ENCODE data around the gene GSTM4.

The GSTM4 gene

GRCh38 chr1:109627692-109628399, 28.1 kb upstream of the GSTM4 start:
- DNase-seq (ENCODE audit: low spot score in 2 of 2) (no peak), ATAC-seq (replicated peaks; ENCODE audit: extremely low read depth, poor library complexity, severe bottlenecking) (no peak)
- H3K9me3 Mint-ChIP-seq: no peaks in the 10 kb centered on the region
- peaks cover 22% of the 10 kb centered on the region for H3K36me3 Mint-ChIP-seq (ENCODE audit: insufficient read depth)
- no peak overlapping the region for H3K27ac Mint-ChIP-seq (ENCODE audit: low read depth)
- peaks cover 15% of the 10 kb centered on the region for H3K4me1 Mint-ChIP-seq
- H3K4me3 Mint-ChIP-seq: no peak overlapping the region
- H3K27me3 Mint-ChIP-seq: no peaks in the 10 kb centered on the region

DNA sequence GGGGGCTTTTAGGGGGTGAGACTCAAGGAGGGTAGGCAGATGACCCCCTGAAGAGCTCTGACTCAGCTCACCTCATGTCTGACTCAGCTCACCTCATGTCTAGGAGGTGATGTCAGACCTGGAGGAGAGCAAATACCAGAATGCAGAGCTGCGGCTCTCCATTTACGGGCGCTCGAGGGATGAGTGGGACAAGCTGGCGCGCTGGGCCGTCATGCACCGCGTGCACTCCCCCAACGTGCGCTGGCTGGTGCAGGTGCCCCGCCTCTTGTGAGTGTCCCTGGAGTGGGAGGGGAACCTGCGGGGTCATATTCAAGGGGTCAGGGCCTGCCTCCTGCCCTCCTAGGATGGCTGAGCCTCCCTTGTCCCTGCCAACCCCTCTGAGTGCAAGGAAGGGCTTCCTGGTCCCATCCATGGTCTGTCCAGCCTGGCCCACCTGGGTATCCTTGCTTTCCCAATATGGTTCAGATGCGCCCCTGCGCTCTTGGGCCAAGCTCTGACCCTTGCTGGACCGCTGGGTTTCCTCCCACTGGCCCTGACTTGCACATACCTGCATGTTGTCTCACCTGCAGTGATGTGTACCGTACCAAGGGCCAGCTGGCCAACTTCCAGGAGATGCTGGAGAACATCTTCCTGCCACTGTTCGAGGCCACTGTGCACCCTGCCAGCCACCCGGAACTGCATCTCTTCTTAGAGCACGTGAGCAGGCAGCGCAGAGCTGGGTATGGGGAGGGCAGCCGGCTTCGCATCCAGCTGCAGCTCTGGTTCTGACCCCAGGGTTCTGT, 27.2 kb upstream of the GSTM4 start:
- Mint-ChIP-seq H3K4me3 (no peak overlapping the region), H3K27ac (ENCODE audit: low read depth) (no peak overlapping the region), H3K4me1 (peaks cover 8% of the 10 kb centered on the region), H3K27me3 (no peaks in the 10 kb centered on the region), H3K36me3 (ENCODE audit: insufficient read depth) (peaks cover 22% of the 10 kb centered on the region), H3K9me3 (no peaks in the 10 kb centered on the region)
- ATAC-seq (replicated peaks; ENCODE audit: extremely low read depth, poor library complexity, severe bottlenecking) (no peak), DNase-seq (ENCODE audit: low spot score in 2 of 2) (no peak)

DNA sequence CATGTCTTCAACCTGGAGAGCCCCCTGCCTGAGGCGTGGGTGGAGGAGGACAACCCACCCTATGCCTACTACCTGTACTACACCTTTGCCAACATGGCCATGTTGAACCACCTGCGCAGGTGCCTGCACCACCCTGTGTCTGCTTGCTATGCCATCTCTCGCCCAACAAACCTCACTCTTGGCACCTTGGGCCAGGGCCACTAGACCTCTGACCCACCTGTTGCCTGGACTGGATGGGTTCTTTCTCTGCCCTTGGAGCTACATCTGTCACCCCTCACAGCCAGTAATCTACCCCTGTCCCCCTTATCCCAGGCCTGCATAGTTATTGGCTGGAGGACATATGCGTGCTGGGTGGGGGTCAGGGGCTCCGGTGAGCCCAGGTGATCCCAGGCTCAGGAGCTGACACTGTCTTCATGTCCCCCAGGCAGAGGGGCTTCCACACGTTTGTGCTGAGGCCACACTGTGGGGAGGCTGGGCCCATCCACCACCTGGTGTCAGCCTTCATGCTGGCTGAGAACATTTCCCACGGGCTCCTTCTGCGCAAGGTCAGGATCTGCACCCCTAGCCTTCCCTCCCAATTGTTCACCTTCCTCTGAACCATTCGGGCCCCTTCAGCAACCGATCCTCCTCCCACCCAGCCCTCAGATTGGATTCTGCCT, 26.4 kb upstream of the GSTM4 start:
- no peaks in the 10 kb centered on the region for H3K9me3 Mint-ChIP-seq
- H3K36me3 Mint-ChIP-seq (ENCODE audit: insufficient read depth): peaks cover 22% of the 10 kb centered on the region
- peaks cover 4% of the 10 kb centered on the region for H3K4me1 Mint-ChIP-seq
- H3K4me3 Mint-ChIP-seq: no peak overlapping the region
- H3K27ac Mint-ChIP-seq (ENCODE audit: low read depth): no peak overlapping the region
- DNase-seq (ENCODE audit: low spot score in 2 of 2) (no peak), ATAC-seq (replicated peaks; ENCODE audit: extremely low read depth, poor library complexity, severe bottlenecking) (no peak)
- no peaks in the 10 kb centered on the region for H3K27me3 Mint-ChIP-seq

- Mint-ChIP-seq H3K9me3 (no peaks in the 10 kb centered on the region), H3K36me3 (ENCODE audit: insufficient read depth) (peaks cover 22% of the 10 kb centered on the region), H3K4me3 (no peak overlapping the region), H3K27ac (ENCODE audit: low read depth) (no peak overlapping the region), H3K27me3 (no peaks in the 10 kb centered on the region), H3K4me1 (peaks cover 6% of the 10 kb centered on the region)
- peak in 1 of 2 donors; percentile 9 for DNase-seq (ENCODE audit: low spot score in 2 of 2)
- no peak for ATAC-seq (replicated peaks; ENCODE audit: extremely low read depth, poor library complexity, severe bottlenecking)
Observed at GRCh38 chr1:109630081-109630897, 25.6 kb upstream of the GSTM4 start.

GRCh38 chr1:109630898-109631512, 24.9 kb upstream of the GSTM4 start:
- Mint-ChIP-seq H3K9me3 (no peaks in the 10 kb centered on the region), H3K36me3 (ENCODE audit: insufficient read depth) (peaks cover 21% of the 10 kb centered on the region), H3K27ac (ENCODE audit: low read depth) (no peak overlapping the region), H3K27me3 (no peaks in the 10 kb centered on the region), H3K4me3 (no peak overlapping the region), H3K4me1 (peaks cover 6% of the 10 kb centered on the region)
- DNase-seq (ENCODE audit: low spot score in 2 of 2) (no peak), ATAC-seq (replicated peaks; ENCODE audit: extremely low read depth, poor library complexity, severe bottlenecking) (no peak)

DNA sequence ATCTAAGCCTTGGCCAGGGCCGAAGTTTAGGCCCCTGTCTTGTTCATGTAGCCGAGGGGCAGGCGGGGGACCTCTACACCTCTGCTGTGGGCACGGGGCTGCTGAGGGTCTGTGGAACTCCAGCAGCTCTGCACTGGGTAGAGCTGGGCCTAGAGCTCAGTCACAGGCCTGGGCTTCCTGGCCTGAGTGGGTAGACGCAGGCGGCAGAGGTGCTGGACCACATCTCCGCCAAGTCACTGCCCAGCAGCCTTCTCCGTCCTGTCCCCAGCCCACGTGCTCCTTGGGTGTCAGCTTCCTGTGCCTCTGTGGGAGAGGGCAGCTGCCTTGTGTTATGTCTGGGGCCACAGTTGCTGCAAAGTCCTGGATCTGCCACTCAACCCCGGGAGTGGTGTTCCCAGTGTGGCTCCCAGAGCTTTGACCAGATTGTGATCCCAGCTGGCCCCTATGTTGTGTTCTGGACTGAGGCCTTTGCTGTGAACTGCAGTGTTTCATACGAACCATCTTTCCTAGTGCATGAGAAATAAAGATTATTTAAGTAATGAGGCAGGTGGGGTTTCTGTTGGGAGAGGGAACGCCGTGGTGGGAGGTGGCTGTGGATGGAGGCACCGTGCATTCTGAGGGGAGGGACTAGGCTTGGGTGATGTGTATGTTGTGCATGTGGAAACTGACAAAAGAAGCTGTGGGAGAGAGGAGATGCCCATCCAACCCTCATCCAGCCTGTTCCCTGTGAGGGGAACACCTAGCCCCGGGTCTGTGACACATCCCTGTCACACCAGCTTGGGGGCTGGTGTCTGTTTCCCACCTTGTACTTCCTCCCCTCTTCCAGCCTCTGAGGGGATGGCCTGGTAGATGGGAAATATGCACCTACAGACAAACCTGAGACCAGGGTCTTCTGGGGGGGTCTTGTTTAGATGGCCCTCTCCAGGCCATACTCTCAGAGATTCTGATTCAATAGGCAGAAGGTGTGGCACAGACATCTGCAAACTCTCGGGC, 24.1 kb upstream of the GSTM4 start:
- H3K36me3 Mint-ChIP-seq (ENCODE audit: insufficient read depth): peaks cover 20% of the 10 kb centered on the region
- ATAC-seq (replicated peaks; ENCODE audit: extremely low read depth, poor library complexity, severe bottlenecking) (no peak), DNase-seq (ENCODE audit: low spot score in 2 of 2) (peak in 1 of 2 donors; percentile 7)
- H3K9me3 Mint-ChIP-seq: no peaks in the 10 kb centered on the region
- no peak overlapping the region for H3K4me3 Mint-ChIP-seq
- peaks cover 6% of the 10 kb centered on the region for H3K4me1 Mint-ChIP-seq
- peak overlapping the region; percentile 14 for H3K27ac Mint-ChIP-seq (ENCODE audit: low read depth)
- H3K27me3 Mint-ChIP-seq: no peaks in the 10 kb centered on the region

GRCh38 chr1:109632671-109633346, 23.1 kb upstream of the GSTM4 start:
- DNase-seq (ENCODE audit: low spot score in 2 of 2) (peak in 1 of 2 donors; percentile 7), ATAC-seq (replicated peaks; ENCODE audit: extremely low read depth, poor library complexity, severe bottlenecking) (no peak)
- H3K27ac Mint-ChIP-seq (ENCODE audit: low read depth): no peak overlapping the region
- no peaks in the 10 kb centered on the region for H3K9me3 Mint-ChIP-seq
- no peaks in the 10 kb centered on the region for H3K27me3 Mint-ChIP-seq
- peaks cover 15% of the 10 kb centered on the region for H3K36me3 Mint-ChIP-seq (ENCODE audit: insufficient read depth)
- H3K4me3 Mint-ChIP-seq: no peak overlapping the region
- H3K4me1 Mint-ChIP-seq: peaks cover 6% of the 10 kb centered on the region

- Mint-ChIP-seq H3K4me1 (peaks cover 6% of the 10 kb centered on the region), H3K9me3 (no peaks in the 10 kb centered on the region), H3K27ac (ENCODE audit: low read depth) (no peak overlapping the region), H3K27me3 (no peaks in the 10 kb centered on the region), H3K36me3 (ENCODE audit: insufficient read depth) (peaks cover 13% of the 10 kb centered on the region), H3K4me3 (no peak overlapping the region)
- ATAC-seq (replicated peaks; ENCODE audit: extremely low read depth, poor library complexity, severe bottlenecking) (no peak), DNase-seq (ENCODE audit: low spot score in 2 of 2) (no peak)
Observed at GRCh38 chr1:109634292-109634691, 21.6 kb upstream of the GSTM4 start.

GRCh38 chr1:109634771-109635750, 20.8 kb upstream of the GSTM4 start:
- Mint-ChIP-seq H3K4me1 (peaks cover 8% of the 10 kb centered on the region), H3K4me3 (no peak overlapping the region), H3K36me3 (ENCODE audit: insufficient read depth) (peaks cover 9% of the 10 kb centered on the region), H3K9me3 (no peaks in the 10 kb centered on the region), H3K27ac (ENCODE audit: low read depth) (peak overlapping the region; percentile 25), H3K27me3 (peaks cover 4% of the 10 kb centered on the region)
- DNase-seq (ENCODE audit: low spot score in 2 of 2) (peak in 1 of 2 donors; percentile 6), ATAC-seq (replicated peaks; ENCODE audit: extremely low read depth, poor library complexity, severe bottlenecking) (no peak)

DNA sequence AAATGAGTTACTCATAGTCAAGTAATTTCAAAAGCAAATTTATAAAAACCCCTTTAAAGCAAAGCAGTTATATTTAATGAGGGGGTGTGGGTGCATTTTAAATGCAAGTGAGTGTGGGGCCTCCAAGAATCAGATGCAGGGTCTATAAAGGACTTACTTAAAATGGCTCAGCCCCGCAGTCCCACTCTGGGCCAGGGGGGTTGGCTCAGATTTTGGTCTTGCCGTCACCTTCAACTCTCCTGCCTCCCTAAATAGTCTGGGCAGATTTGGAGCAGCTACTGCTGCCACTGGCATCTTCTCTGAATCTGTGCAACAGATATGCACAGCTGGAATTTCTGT, 20.1 kb upstream of the GSTM4 start:
- peaks cover 12% of the 10 kb centered on the region for H3K4me1 Mint-ChIP-seq
- peaks cover 8% of the 10 kb centered on the region for H3K36me3 Mint-ChIP-seq (ENCODE audit: insufficient read depth)
- H3K4me3 Mint-ChIP-seq: no peak overlapping the region
- ATAC-seq (replicated peaks; ENCODE audit: extremely low read depth, poor library complexity, severe bottlenecking): no peak
- no peak for DNase-seq (ENCODE audit: low spot score in 2 of 2)
- no peaks in the 10 kb centered on the region for H3K9me3 Mint-ChIP-seq
- H3K27ac Mint-ChIP-seq (ENCODE audit: low read depth): no peak overlapping the region
- H3K27me3 Mint-ChIP-seq: peaks cover 8% of the 10 kb centered on the region

Data from central memory CD8-positive, alpha-beta T cell (primary cell).